ENCODE data around the gene CLASP1.

GRCh38 chr2:121329786-121330185 lies 319.5 kb downstream of the CLASP1 start:
- TF ChIP-seq EZH2phosphoT487 (IDR thresholded peaks at IDR 0.05; ENCODE audit: insufficient read depth, low read depth) (no peak), EZH2 (IDR thresholded peaks at IDR 0.05; ENCODE audit: insufficient read depth, poor library complexity, severe bottlenecking) (no peak)

Measured in GM23248 (cell line).